GM18868 (cell line): Measurements from ENCODE around the gene MUC20.
"Not testable (repeated sequence)": the region's sequence is repeated elsewhere in the genome, so short reads cannot be mapped to it uniquely, and the experiment has no call there.

Experiments
- ATAC-seq: cut with Tn5 transposase; IDR thresholded peaks from one replicate; pipeline ENCODE4 v1.9.1; 2021; ENCODE audit warnings: mild to moderate bottlenecking, moderate library complexity; ENCODE audit not compliant: unreplicated experiment

MUC20 gene

DNA sequence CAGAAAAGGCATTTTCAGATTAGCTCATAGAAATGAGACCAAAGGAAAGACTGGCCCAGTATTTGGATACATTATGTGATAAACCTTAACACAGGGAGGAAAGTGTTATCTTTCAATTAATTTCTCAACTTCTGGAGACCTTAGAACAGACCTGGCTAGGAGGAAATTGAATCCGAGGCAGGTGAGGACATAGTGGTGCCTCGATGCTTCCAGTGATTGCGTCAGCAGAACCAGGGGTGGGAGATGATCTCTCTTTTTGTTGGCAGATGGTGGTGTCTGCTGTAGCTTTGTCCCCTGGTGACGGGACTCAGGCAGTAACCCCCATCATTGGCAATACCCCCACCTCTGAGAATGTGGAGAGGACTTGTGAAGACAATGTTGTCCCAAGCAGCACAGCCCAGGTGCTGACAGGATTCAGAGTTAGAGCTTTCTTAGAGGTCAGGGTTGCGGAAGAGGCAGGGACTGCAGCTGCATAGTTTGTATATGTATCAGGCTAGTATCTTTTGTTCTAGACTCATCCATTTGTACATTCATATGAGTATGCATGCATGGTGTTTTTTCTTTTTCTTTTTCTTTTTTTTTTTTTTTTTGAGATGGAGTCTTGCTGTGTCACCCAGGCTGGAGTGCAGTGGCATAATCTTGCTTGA is 27.9 kb upstream of the MUC20 start:
- ATAC-seq: no peak

DNA sequence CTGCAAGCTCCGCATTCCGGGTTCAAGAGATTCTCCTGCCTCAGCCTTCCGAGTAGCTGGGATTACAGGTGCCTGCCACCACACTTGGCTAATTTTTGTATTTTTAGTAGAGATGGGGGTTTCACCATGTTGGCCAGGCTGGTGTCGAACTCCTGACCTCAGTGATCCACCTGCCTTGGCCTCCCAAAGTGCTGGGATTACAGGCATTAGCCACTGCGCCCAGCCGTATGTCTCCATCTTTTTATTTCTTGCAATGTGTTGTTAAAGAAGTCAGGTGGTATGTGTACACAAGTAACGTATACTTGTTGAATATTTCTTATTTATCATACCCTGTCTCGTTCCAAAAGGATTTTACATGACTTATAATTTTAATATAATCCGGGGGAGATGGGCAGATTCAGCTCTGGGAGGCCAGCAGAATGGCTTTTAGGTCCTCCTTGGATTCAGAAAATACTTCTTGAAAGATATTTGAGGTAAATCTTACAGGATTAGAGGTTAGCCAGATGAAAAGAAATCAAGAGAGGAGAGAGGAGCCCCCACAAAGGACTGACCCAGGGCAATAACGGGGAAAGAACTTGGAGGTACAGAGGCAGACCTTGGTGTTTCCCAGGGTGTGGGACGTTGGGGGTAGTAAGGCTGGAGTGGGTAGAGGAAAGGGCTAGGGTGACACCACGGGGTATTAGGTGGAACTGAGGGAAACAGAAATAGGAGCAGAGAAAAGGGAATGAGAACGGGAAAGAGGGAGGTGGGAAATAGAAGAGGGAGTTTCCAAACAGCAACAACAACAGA is 27.2 kb upstream of the MUC20 start:
- ATAC-seq: no peak

DNA sequence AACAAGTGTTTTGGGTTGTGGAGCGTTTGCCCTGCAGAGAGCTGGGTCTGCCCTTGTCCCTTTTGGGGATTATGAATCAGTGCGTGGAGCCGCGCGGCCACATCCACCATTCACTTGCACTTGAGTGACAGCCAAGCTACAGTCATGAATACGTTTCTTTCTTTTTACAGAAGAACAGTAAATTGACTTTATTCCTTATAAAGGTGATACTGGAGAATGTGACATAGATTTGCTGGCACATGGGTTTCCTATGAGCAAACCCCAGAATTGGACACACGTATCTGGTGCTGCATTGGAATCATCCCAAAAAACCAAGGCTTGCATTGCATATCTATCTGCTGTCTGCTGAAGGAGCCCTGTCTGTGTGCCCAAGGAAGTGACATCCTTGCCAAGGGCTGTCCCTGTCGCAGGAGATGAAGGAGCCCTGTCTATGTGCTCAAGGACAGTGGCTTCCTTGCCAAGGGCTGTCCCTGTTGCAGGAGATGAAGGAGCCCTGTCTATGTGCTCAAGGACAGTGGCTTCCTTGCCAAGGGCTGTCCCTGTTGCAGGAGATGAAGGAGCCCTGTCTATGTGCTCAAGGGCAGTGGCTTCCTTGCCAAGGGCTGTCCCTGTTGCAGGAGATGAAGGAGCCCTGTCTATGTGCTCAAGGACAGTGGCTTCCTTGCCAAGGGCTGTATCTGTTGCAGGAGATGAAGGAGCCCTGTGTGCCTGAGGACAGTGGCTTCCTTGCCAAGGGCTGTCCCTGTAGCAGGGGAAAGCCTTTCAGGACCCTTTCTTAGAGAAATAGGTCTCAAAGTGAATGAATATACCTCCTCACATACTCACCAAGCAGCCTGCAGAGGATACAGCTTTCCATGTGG is 26.3 kb upstream of the MUC20 start:
- not testable (repeated sequence) for ATAC-seq

DNA sequence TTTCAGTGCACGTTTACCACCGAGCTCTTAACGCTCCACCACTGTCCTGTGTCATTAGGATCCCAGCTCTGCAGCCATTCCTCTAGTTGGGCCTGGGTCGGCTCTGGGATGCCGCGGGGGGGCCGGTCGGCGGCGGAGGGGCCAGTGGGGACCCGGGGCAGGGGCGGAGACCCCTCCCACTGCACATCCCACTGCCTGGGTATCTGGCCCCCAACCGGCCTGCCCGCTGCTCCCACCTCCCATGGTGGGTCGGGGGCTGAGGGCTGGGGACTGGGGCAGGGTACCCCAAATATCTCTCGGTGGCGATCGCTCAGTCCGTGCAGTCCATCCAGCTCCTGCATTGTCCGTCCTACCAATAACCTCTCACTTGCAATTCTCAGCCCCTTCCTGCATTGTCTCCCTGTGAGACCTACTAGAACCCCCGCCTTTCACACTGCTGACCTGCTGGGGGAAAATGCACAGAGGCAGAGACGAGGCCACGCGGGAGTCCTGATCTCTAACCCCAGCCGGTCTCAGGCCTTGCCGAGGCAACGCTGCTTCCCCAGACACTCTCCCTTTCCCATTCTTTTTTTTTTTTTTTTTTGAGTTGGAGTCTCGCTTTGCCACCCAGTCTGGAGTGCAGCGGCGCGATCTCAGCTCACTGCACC is 24.0 kb upstream of the MUC20 start:
- ATAC-seq: no peak

DNA sequence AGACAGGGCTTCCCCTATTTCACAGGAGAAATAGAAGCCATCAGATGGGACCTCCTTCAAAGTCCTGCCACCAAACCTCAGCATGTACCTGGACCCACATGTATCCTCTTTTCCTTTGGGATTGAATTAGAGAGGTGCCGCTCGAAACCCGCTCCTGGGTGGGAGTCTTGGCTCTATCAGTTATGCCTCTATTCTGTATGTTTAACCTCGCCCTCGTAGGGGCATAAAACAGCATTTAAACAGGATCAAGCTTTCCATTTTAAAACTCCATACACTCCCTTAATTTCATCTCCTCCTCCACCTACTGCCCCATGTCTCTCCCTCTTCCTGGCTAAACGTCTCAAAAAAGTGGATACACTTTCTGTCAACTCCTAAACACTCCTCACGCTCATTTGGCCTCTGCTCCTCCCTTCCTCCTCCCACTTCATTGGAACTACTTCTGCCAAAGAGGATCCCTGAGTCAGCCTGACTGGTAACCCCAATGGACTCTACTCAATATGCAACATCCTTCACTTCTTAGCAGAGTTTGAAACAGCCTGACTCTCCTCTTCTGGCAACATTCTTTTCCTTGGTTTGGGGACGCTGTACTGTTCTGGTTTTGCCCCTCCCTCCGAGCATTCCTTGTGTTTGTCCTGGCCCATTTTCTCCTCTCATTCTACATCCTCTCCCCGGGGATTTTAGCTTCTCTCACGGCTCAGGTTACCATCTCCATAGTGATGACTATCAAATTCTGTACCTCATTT is 23.0 kb upstream of the MUC20 start:
- no peak for ATAC-seq

DNA sequence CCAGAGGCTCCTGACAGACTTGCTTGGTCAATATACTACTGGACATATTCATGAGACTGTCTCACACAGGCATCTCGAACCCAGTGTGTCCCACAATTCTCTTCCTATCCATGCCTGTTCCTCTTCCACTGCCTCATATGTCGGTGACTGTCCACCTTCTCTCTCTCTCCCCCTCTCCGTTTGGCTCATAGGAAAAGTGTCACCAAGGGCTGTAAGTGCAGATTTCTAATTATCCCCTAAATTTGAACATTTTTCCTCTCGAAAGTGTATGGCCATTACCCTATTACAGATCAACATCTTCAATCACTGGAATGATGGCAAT is 22.5 kb upstream of the MUC20 start:
- ATAC-seq: no peak

DNA sequence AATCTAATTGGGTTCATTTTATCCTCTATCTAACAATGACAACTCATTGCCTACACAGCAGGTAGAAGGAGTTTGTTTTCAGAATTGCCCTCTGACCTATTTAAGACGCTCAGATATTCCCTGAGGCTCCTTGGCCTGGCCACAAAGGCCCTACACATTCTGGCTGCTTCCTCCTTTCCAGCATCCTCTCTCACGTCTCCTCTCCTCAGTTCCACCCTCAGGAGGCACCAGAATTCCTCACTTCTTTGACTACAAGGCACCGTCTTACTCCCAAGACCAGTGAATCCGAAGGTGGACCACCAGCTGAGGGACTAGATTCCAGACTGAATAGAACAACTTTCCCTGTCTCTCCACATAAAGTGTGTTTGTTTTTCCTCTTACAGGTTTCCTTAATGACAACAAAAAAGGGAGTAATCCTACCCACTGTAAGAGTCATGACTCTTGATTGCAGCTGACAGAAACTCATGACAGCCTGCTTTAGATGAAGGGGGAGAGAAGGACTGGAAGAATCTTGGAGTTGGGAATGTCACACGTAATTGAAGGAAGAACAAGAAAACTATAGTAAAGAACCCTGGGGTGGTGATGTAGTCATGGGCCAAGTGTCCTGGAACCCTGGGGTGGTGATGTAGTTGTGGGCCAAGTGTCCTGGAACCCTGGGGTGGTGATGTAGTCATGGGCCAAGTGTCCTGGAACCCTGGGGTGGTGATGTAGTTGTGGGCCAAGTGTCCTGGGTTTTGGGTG is 22.0 kb upstream of the MUC20 start:
- no peak for ATAC-seq

DNA sequence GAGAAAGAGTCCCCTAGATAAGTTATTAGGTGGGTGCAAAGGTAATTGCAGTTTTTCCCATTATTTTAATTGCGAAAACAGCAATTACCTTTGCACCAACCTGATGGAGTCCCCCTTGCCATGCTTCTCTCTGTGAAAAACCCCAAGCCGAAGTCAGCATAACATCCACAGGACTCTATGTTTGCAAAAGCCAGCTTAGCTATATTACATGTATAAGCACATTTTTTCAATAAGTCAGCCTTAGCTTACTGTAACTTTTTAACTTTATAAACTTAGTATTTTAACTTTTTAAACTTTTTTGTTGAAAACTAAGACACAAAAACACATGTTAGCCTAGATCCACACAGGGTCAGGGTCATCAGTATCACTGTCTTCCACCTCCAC is 21.4 kb upstream of the MUC20 start:
- ATAC-seq: no peak

DNA sequence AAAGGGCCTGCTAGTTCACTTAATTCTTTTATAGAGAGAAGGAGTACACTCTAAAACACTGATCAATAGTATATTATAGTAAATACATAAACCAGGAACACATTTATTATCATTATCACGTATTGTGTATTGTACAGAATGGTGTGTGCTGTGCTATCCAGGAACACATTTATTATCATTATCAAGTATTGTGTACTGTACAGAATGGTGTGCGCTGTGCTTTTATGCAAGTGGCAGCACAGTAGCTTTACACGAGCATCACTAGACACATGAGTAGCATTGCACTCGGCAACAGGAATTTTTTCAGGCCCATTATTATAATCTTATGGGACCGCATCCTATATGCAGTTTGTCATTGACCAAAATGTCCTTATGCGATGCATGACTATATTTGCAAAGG is 20.9 kb upstream of the MUC20 start:
- no peak for ATAC-seq

DNA sequence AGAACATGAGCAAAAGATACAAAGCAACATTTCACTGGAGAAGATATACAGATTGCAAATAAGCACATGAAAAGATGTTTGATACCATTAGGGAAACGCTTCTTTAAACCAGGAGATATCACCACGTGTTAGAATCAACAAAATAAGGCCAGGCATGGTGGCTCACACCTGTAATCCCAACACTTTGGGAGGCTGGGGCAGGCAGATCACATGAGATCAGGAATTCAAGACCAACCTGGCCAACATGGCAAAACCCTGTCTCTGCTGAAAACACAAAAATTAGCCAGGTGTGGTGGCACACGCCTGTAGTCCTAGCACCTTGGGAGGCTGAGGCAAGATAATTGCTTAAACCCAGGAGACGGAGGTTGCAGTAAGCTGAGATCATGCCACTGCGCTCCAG is 20.5 kb upstream of the MUC20 start:
- no peak for ATAC-seq

DNA sequence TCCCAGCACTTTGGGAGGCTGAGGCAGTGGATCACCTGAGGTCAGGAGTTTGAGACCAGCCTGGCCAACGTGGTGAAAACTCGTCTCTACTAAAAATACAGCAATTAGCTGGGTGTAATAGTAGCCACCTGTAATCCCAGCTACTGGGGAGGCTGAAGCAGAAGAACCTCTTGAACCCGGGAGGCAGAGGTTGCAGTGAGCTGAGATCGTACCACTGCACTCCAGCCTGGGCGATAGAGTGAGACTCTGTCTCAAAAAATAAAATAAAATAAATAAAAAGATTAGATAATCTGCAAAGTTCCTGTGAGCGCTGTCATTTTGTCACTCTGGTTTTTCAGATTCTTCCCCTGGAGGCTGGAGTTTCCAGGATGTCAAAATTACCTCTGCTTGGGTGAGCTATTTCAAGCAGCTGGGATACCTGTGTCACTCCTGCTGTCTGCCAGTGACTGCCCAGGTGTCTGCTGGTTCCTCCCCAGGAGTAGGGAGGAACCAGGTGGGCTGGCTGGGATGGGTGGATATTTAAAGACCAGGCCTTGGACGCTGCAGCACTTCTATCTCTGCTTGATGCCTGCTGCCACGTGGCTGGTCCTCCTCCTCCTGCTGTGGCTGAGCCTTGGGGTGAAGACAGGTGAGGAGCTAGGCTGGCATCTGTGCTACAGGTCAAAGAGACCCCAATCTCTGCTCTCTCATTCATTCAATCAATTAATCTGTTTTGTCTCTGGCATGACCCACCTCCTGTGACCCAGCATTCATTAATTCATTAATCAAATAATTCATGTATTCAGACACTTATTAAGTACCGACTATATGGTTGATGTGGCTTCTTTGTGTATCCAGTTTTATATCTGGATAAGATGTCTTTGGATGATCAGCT is 19.5 kb upstream of the MUC20 start:
- no peak for ATAC-seq

DNA sequence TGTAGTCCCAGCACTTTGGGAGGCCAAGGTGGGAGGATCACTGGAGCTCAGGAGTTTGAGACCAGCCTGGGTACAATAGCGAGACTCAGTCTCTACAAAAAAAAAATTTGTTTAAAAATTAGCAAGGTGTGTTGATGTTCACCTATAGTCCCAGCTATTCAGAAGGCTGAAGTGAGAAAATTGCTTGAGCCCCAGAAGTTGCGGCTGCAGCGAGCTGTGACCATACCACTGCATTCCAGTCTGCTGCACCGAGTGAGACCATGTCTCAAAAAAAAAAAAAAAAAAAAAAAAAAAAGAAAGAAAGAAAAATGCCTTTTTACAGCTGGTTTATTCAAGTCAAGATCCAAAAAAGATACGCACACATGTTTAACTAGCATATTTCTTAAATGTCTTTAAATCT is 17.0 kb upstream of the MUC20 start:
- ATAC-seq: no peak

DNA sequence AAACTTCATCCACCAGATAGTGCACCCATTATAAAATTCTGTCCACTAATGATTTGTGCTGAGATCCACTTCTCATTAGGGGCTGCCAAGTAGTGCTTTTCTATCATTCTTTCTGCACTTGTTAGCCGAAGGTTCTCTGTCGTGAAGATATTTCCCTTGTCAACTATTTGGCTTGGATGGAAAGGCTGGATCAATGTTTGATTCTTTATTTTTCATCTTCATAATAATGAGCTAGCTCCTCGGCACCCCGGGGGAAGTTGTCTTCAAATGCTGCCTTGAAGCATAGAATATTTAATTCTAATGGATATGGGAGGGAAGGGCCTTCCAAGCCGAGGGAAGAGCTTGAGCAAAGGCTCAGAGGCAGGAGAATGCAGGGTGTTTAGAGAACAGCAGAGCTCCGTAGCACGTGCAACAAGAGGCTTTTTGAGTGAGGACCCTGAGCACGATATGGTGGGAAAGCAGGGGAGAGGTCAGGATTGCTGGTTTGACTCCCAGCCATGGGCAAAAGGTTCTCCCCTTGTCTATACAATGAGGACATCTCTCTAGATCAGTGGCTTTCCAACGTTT is 16.3 kb upstream of the MUC20 start:
- ATAC-seq: no peak

DNA sequence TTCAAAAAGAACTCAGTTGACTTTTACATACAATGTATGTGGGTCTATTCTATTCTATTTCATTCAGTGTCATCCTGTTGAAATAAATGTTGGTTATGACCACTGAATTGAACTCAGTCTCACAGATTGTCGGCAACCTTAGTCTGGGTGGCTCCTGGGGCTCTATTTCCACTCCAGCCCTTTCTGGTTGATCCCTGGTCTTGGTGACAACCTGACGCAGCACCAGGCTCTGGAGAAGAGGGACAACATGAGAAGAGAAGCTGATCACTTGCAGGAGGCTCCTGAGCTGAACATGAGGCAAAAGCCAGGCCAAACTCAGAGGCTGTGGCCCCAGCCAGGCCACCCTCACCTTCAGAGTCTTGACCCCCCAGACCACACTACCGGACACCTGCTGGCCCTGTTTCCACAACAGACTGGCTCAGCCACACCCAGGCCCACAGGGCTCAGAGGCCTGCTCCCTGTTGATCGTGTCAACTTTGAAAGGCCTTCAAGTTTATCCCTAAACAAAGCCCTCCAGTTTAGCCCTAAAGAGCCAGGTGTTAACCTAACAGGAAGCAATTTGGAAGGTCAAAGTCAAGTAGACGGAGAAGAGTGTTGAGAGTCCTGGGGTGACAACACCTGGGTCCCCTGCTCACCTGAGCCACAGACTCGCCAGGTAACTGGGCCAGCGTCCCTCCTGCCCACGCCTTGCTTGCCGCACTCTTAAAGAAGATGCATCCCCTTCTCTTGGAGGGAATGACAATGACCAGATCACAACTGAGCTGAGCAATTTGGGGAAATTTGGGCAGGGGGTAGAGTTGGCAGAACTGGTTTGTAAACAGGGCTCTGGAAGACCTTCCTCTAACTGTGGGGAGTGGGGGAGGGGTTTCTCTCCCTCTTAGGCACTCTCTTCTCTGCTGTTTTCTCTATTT is 15.4 kb upstream of the MUC20 start:
- no peak for ATAC-seq

DNA sequence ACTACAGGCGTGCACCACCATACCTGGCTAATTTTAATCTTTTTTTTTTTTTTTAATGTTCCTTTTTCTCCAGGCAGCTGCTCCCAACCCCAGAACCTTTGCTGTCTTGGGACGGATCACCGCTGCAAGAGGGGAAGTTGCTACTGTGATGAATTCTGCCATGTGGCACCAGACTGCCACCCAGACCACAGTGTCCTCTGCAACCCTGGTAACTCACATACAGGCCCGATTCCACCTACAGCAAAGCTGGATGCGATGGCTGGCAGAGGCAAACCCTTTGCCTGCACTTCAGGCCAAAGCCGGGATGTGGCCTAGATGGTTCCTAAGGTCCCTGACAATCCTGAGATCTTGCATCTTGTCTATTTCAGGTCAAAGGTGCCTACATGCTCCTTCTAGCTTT is 12.7 kb upstream of the MUC20 start:
- no peak for ATAC-seq

DNA sequence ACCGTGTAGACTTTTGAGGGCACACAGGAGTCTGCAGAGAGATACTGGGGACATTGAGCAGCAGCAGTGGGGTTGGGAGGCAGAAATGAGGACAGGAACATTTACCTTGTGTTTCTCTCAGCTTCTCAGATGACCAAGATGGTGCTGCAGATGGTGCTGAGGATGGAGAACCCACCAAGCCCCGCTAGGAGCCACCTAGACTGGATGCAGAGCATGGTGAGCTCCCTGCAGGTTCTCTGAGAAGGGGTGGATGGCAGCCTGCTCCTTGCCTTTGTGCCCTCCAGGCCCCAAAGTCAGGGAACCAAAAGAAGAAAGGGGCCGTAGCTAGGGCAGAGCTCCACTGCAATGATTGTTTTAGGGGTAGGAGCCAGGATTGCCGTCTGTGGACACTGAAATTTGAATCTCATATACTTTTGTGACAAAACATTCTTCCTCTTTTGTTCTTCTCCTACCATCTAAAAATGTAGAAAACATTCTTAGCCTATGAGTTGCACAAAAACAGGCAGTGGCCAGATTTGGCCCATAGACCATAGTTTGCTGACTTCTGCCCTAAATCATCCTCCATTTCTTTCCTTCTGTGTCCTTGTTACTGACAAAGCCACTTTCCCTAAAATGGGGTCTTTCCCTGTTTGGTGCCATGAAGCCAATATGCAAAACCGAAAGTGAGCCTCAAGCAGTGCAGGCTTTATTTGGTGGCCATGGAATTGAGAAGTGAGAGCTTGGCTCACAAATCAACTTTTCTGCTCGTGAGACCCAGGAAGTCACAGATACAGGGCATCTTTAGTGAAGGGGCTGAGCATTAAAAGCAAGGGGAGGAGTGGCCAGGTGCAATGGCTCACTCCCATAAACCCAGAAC is 11.9 kb upstream of the MUC20 start:
- no peak for ATAC-seq

DNA sequence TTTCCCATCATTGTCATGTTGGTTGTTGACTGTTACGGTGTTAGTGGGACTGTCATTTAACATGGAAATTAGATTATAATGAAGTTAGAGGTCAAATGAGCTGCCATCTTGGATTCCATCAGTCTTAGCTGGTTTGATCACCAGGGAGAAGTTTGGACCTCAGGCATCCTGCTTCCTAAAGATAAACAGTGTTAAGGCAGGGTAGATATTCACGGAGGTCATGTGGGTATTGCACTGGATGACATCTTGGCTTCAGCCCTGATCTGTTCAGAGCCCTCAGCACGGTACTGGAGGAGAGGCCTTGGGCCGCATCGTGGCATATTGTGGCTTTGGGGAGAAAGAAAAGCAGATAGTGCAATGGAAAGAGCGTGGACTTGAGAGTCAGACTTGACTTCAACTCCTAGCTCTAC is 11.1 kb upstream of the MUC20 start:
- no peak for ATAC-seq
